Measurements from ENCODE around the gene SPI1.
"Not testable (repeated sequence)": the region's sequence is repeated elsewhere in the genome, so short reads cannot be mapped to it uniquely, and the experiment has no call there.

The SPI1 gene

GRCh38 chr11:47326198-47326597 lies 52.1 kb downstream of the SPI1 start:
- DNase-seq (ENCODE audit: low read depth in 2 of 2): no peak

GRCh38 chr11:47325271-47326041 lies 52.9 kb downstream of the SPI1 start:
- DNase-seq (ENCODE audit: low read depth in 2 of 2): no peak

GRCh38 chr11:47324520-47324919 lies 53.8 kb downstream of the SPI1 start:
- DNase-seq (ENCODE audit: low read depth in 2 of 2): no peak

GRCh38 chr11:47318166-47318565 lies 60.2 kb downstream of the SPI1 start:
- DNase-seq (ENCODE audit: low read depth in 2 of 2): no peak

GRCh38 chr11:47317064-47317828 lies 61.1 kb downstream of the SPI1 start:
- no peak for DNase-seq (ENCODE audit: low read depth in 2 of 2)

- DNase-seq (ENCODE audit: low read depth in 2 of 2): not testable (repeated sequence)
These were observed 61.8 kb downstream of the SPI1 start for GRCh38 chr11:47316501-47316900.

- no peak for DNase-seq (ENCODE audit: low read depth in 2 of 2)
These were observed 63.4 kb downstream of the SPI1 start for GRCh38 chr11:47314992-47315391.

- DNase-seq (ENCODE audit: low read depth in 2 of 2): no peak
These were observed 70.1 kb downstream of the SPI1 start for GRCh38 chr11:47308050-47308823.

- no peak for DNase-seq (ENCODE audit: low read depth in 2 of 2)
These were observed 71.9 kb downstream of the SPI1 start for GRCh38 chr11:47306484-47306844.

GRCh38 chr11:47305734-47306483 lies 72.4 kb downstream of the SPI1 start:
- DNase-seq (ENCODE audit: low read depth in 2 of 2): no peak

All from stimulated activated CD4-positive, alpha-beta T cell treated with anti-CD3 and anti-CD28 coated beads, Interleukin-1b, Interleukin-23, amount 100 ng/mL, for 1 hour (primary cell).